Mesenchymal stem cell (in vitro differentiated cells and primary cell): ENCODE data around the gene TEX47.

Experiments used
- DNase-seq: peaks from one replicate; pipeline ENCODE4 v3.0.0-alpha.2; 2013
- H2AFZ ChIP-seq: one replicate; pipeline ENCODE4 v1.6.1; 2013; ENCODE audit warnings: low read depth, mild to moderate bottlenecking, control low read depth, inconsistent platforms, low read length, moderate library complexity
- H2AK5ac ChIP-seq: 2 replicates; pipeline ENCODE4 v1.6.1; 2013; ENCODE audit warnings: low read length, moderate library complexity, mild to moderate bottlenecking, inconsistent platforms; ENCODE audit not compliant: severe bottlenecking
- H2BK120ac ChIP-seq: one replicate; pipeline ENCODE4 v1.6.1; 2013; ENCODE audit warnings: low read depth, mild to moderate bottlenecking, inconsistent platforms, low read length, moderate library complexity
- H2BK12ac ChIP-seq, 2 experiments: one replicate each; pipeline ENCODE4 v1.6.1; 2013; ENCODE audit warnings: inconsistent platforms in 2 of 2, low read length in 2 of 2, mild to moderate bottlenecking in 2 of 2, moderate library complexity in 2 of 2, control low read depth in 1 of 2
- H2BK15ac ChIP-seq: one replicate; pipeline ENCODE4 v1.6.1; 2013; ENCODE audit warnings: mild to moderate bottlenecking, low read depth, inconsistent platforms; ENCODE audit not compliant: poor library complexity, severe bottlenecking
- H2BK5ac ChIP-seq: 2 replicates; pipeline ENCODE4 v1.6.1; 2013; ENCODE audit warnings: low read depth, mild to moderate bottlenecking, low read length, control low read depth, inconsistent platforms; ENCODE audit not compliant: poor library complexity, severe bottlenecking
- H3K14ac ChIP-seq, 2 experiments: one replicate each; pipeline ENCODE4 v1.6.1; 2013; ENCODE audit warnings: inconsistent platforms in 2 of 2, low read length in 2 of 2, control low read depth in 1 of 2, mild to moderate bottlenecking in 1 of 2, moderate library complexity in 1 of 2
- H3K18ac ChIP-seq, 2 experiments: one replicate each; pipeline ENCODE4 v1.6.1; 2013; ENCODE audit warnings: inconsistent platforms in 2 of 2, low read length in 2 of 2, control low read depth in 1 of 2, low read depth in 1 of 2, mild to moderate bottlenecking in 1 of 2
- H3K23ac ChIP-seq, 2 experiments: one replicate each; pipeline ENCODE4 v1.6.1; 2013; ENCODE audit warnings: inconsistent platforms in 2 of 2, low read length in 2 of 2, mild to moderate bottlenecking in 2 of 2, moderate library complexity in 2 of 2, control low read depth in 1 of 2
- H3K27ac ChIP-seq: 2 replicates; pipeline ENCODE4 v1.5.1; 2013; ENCODE audit warnings: mild to moderate bottlenecking, moderate library complexity, low read length, control low read depth, inconsistent platforms; ENCODE audit not compliant: poor library complexity, severe bottlenecking
- H3K27me3 ChIP-seq, 2 experiments: 2 replicates each; pipeline versions ENCODE4 v1.6.1 to v1.7.0; 2013; ENCODE audit warnings: low read length in 2 of 2, mild to moderate bottlenecking in 2 of 2, moderate library complexity in 2 of 2, control low read depth in 1 of 2, inconsistent platforms in 1 of 2; ENCODE audit not compliant: control insufficient read depth in 1 of 2, insufficient read depth in 1 of 2
- H3K36me3 ChIP-seq, 2 experiments: 2 replicates each; pipeline versions ENCODE4 v1.6.1 to v1.7.0; 2013; ENCODE audit warnings: low read length in 2 of 2, control low read depth in 1 of 2, inconsistent platforms in 1 of 2, low read depth in 1 of 2, mild to moderate bottlenecking in 1 of 2; ENCODE audit not compliant: insufficient read depth in 2 of 2, control insufficient read depth in 1 of 2
- H3K4ac ChIP-seq, 2 experiments: one replicate each; pipeline ENCODE4 v1.6.1; 2013; ENCODE audit warnings: inconsistent platforms in 2 of 2, low read length in 2 of 2, mild to moderate bottlenecking in 2 of 2, moderate library complexity in 2 of 2, control low read depth in 1 of 2, low read depth in 1 of 2
- H3K4me1 ChIP-seq: 2 replicates; pipeline ENCODE4 v1.6.1; 2013; ENCODE audit warnings: low read depth, low read length, control low read depth; ENCODE audit not compliant: control insufficient read depth, insufficient read depth
- H3K4me2 ChIP-seq: 2 replicates; pipeline ENCODE4 v1.6.1; 2013; ENCODE audit warnings: low read length, mild to moderate bottlenecking, inconsistent platforms; ENCODE audit not compliant: poor library complexity, severe bottlenecking
- H3K4me3 ChIP-seq, 2 experiments: 2 replicates each; pipeline versions ENCODE4 v1.5.1 to v1.7.0; 2013; ENCODE audit warnings: low read length in 2 of 2, mild to moderate bottlenecking in 2 of 2, control low read depth in 1 of 2, low read depth in 1 of 2; ENCODE audit not compliant: insufficient read depth in 1 of 2
- H3K79me1 ChIP-seq: replicated peaks from 2 replicates; pipeline ENCODE4 v1.6.1; 2013; ENCODE audit warnings: mild to moderate bottlenecking, control low read depth, low read length, inconsistent platforms; ENCODE audit not compliant: poor library complexity, severe bottlenecking
- H3K9ac ChIP-seq: 2 replicates; pipeline ENCODE4 v1.7.0; 2013; ENCODE audit warnings: mild to moderate bottlenecking, low read length, moderate library complexity
- H3K9me3 ChIP-seq: 2 replicates; pipeline ENCODE4 v1.7.0; 2013; ENCODE audit warnings: mild to moderate bottlenecking, low read length; ENCODE audit not compliant: control insufficient read depth
- H4K8ac ChIP-seq: one replicate; pipeline ENCODE4 v1.6.1; 2013; ENCODE audit warnings: inconsistent platforms, mild to moderate bottlenecking, low read length, moderate library complexity
- H4K91ac ChIP-seq: one replicate; pipeline ENCODE4 v1.6.1; 2013; ENCODE audit warnings: mild to moderate bottlenecking, low read length, inconsistent platforms
- WGBS: methylation state at CpG from one replicate; pipeline ENCODE4 v1.1.7; 2013; ENCODE audit warnings: mixed read lengths; 5-methylcytosine and 5-hydroxymethylcytosine counted together

The TEX47 gene

GRCh38 chr7:88826222-88826621 lies 30.7 kb upstream of the TEX47 start:
- Histone ChIP-seq H3K27me3 (no peaks in the 10 kb centered on the region), H3K18ac (no peak overlapping the region), H2BK5ac (no peak overlapping the region)

DNA sequence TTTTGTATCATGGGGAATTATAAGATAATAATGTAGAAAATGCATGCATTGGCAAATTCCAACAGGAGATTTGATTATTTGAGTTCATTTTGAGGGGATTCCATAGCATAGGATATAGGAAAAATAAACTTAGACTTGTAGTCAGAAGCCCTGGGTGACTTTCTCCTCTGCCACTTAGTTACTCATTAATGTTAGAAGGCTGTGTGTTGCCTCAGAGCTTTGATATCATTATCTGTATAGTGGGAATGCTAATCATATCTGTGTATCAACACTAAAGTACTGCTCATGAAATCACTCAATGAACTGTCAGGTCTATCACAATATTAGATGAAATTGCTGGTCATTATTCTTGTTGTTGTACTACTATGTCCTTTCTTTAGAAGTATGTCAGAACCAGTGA lies 23.0 kb upstream of the TEX47 start:
- Histone ChIP-seq H2BK15ac (no peak overlapping the region), H2AK5ac (no peak overlapping the region), H3K4me2 (no peak overlapping the region), H3K4me1 (no peaks in the 10 kb centered on the region), H2BK5ac (no peak overlapping the region), H2BK120ac (no peak overlapping the region), H3K79me1 (no peaks in the 10 kb centered on the region), H3K23ac (no peak overlapping the region), H3K18ac (no peak overlapping the region), H3K9ac (no peak overlapping the region), H3K36me3 (no peaks in the 10 kb centered on the region), H3K27me3 (no peaks in the 10 kb centered on the region), H3K4ac (no peak overlapping the region), H2BK12ac (no peak overlapping the region), H3K4me3 (no peak overlapping the region), H3K14ac (no peak overlapping the region), H4K91ac (no peak overlapping the region), H3K9me3 (no peaks in the 10 kb centered on the region), H2AFZ (no peak overlapping the region), H4K8ac (no peak overlapping the region), H3K27ac (no peak overlapping the region)
- no peak for DNase-seq

More at GRCh38 chr7:88826222-88826621, 30.7 kb upstream of the TEX47 start:
- no peak overlapping the region for H4K8ac ChIP-seq
- DNase-seq = no peak
- H3K23ac ChIP-seq = no peak overlapping the region
- no peak overlapping the region for H3K4me3 ChIP-seq
- H4K91ac ChIP-seq = no peak overlapping the region
- H3K14ac ChIP-seq = no peak overlapping the region
- no peak overlapping the region for H3K27ac ChIP-seq
- H3K4me2 ChIP-seq = no peak overlapping the region
- H3K79me1 ChIP-seq = no peaks in the 10 kb centered on the region
- no peak overlapping the region for H2AFZ ChIP-seq
- no peak overlapping the region for H2BK15ac ChIP-seq
- H2BK120ac ChIP-seq = no peak overlapping the region
- no peaks in the 10 kb centered on the region for H3K4me1 ChIP-seq
- no peaks in the 10 kb centered on the region for H3K36me3 ChIP-seq
- peaks cover 3% of the 10 kb centered on the region for H3K9me3 ChIP-seq
- no peak overlapping the region for H3K9ac ChIP-seq
- H3K4ac ChIP-seq = no peak overlapping the region
- H2BK12ac ChIP-seq = no peak overlapping the region
- WGBS = no CpG with 5 or more reads among the region's 3 CpGs
- no peak overlapping the region for H2AK5ac ChIP-seq

- Histone ChIP-seq H4K91ac (no peak overlapping the region), H3K18ac (no peak overlapping the region), H2BK5ac (no peak overlapping the region), H3K14ac (no peak overlapping the region), H3K27me3 (no peaks in the 10 kb centered on the region), H3K36me3 (no peaks in the 10 kb centered on the region), H3K23ac (no peak overlapping the region), H3K4me2 (peak overlapping the region; percentile 11), H2BK15ac (no peak overlapping the region), H3K4me1 (no peaks in the 10 kb centered on the region), H3K4ac (no peak overlapping the region), H3K79me1 (no peaks in the 10 kb centered on the region), H2AFZ (no peak overlapping the region), H3K9ac (no peak overlapping the region), H3K9me3 (no peaks in the 10 kb centered on the region), H2BK120ac (no peak overlapping the region), H2BK12ac (no peak overlapping the region), H4K8ac (no peak overlapping the region), H3K4me3 (no peak overlapping the region), H3K27ac (peak overlapping the region; percentile 74), H2AK5ac (no peak overlapping the region)
- no CpG with 5 or more reads among the region's 2 CpGs for WGBS
- DNase-seq = no peak
Measured at GRCh38 chr7:88806280-88807037, 10.9 kb upstream of the TEX47 start.

- no peak overlapping the region for H2BK12ac ChIP-seq
- no peak overlapping the region for H4K8ac ChIP-seq
- no peak overlapping the region for H2BK15ac ChIP-seq
- H3K4me1 ChIP-seq = no peaks in the 10 kb centered on the region
- H3K27me3 ChIP-seq = no peaks in the 10 kb centered on the region
- H2AFZ ChIP-seq = no peak overlapping the region
- DNase-seq = no peak
- H2AK5ac ChIP-seq = no peak overlapping the region
- no peak overlapping the region for H4K91ac ChIP-seq
- H2BK120ac ChIP-seq = no peak overlapping the region
- H3K36me3 ChIP-seq = no peaks in the 10 kb centered on the region
- H3K27ac ChIP-seq = no peak overlapping the region
- H3K18ac ChIP-seq = no peak overlapping the region
- 50% methylated on average over 2 of the region's 3 CpGs for WGBS
- H3K14ac ChIP-seq = no peak overlapping the region
- no peak overlapping the region for H2BK5ac ChIP-seq
- no peaks in the 10 kb centered on the region for H3K79me1 ChIP-seq
- no peak overlapping the region for H3K4me2 ChIP-seq
- H3K9ac ChIP-seq = no peak overlapping the region
- no peak overlapping the region for H3K23ac ChIP-seq
- H3K4ac ChIP-seq = no peak overlapping the region
- H3K4me3 ChIP-seq = no peak overlapping the region
- no peaks in the 10 kb centered on the region for H3K9me3 ChIP-seq
Measured at GRCh38 chr7:88801046-88801445, 5.5 kb upstream of the TEX47 start.
